ENCODE measurements around the gene FYCO1.
"Not testable (repeated sequence)": the region's sequence is repeated elsewhere in the genome, so short reads cannot be mapped to it uniquely, and the experiment has no call there.

The FYCO1 gene

GRCh38 chr3:45995236-45996192 lies at the start of gene FYCO1:
Gene FYCO1 (minus strand): TSS chr3:45995824. CDS start chr3:45984910, 10,914 bp downstream.
- peak; percentile 77 to 86 (median 80) for DNase-seq (ENCODE audit: low read depth in 2 of 3, low spot score in 1 of 3)

- no peak for DNase-seq (ENCODE audit: low read depth in 2 of 3, low spot score in 1 of 3)
These were observed 43.3 kb upstream of the FYCO1 start for GRCh38 chr3:46038916-46039315.

GRCh38 chr3:46038071-46038470 lies 42.4 kb upstream of the FYCO1 start:
- not testable (repeated sequence) for DNase-seq (ENCODE audit: low read depth in 2 of 3, low spot score in 1 of 3)

- DNase-seq (ENCODE audit: low read depth in 2 of 3, low spot score in 1 of 3): no peak
These were observed 40.6 kb upstream of the FYCO1 start for GRCh38 chr3:46036191-46036590.

GRCh38 chr3:46031747-46032146 lies 36.1 kb upstream of the FYCO1 start:
- no peak for DNase-seq (ENCODE audit: low read depth in 2 of 3, low spot score in 1 of 3)

- DNase-seq (ENCODE audit: low read depth in 2 of 3, low spot score in 1 of 3): no peak
These were observed 35.6 kb upstream of the FYCO1 start for GRCh38 chr3:46031269-46031668.

GRCh38 chr3:46030626-46031025 lies 35.0 kb upstream of the FYCO1 start:
- no peak for DNase-seq (ENCODE audit: low read depth in 2 of 3, low spot score in 1 of 3)

- DNase-seq (ENCODE audit: low read depth in 2 of 3, low spot score in 1 of 3): no peak
These were observed 34.4 kb upstream of the FYCO1 start for GRCh38 chr3:46029953-46030543.

- no peak for DNase-seq (ENCODE audit: low read depth in 2 of 3, low spot score in 1 of 3)
These were observed 32.2 kb upstream of the FYCO1 start for GRCh38 chr3:46027736-46028397.

- no peak for DNase-seq (ENCODE audit: low read depth in 2 of 3, low spot score in 1 of 3)
These were observed 31.5 kb upstream of the FYCO1 start, which contains the start of gene XCR1 for GRCh38 chr3:46027021-46027705. Gene XCR1 (minus strand): TSS chr3:46027483. CDS start chr3:46021947, 5,536 bp downstream.

- DNase-seq (ENCODE audit: low read depth in 2 of 3, low spot score in 1 of 3): no peak
These were observed 29.5 kb upstream of the FYCO1 start for GRCh38 chr3:46025139-46025538.

- DNase-seq (ENCODE audit: low read depth in 2 of 3, low spot score in 1 of 3): no peak
These were observed 28.5 kb upstream of the FYCO1 start for GRCh38 chr3:46024131-46024530.

GRCh38 chr3:46022909-46023785 lies 27.5 kb upstream of the FYCO1 start:
- no peak for DNase-seq (ENCODE audit: low read depth in 2 of 3, low spot score in 1 of 3)

- no peak for DNase-seq (ENCODE audit: low read depth in 2 of 3, low spot score in 1 of 3)
These were observed 25.9 kb upstream of the FYCO1 start for GRCh38 chr3:46021516-46021915.

GRCh38 chr3:46020766-46021510 lies 25.3 kb upstream of the FYCO1 start:
- DNase-seq (ENCODE audit: low read depth in 2 of 3, low spot score in 1 of 3): no peak

- peak; percentile 41 to 47 (median 46) for DNase-seq (ENCODE audit: low read depth in 2 of 3, low spot score in 1 of 3)
These were observed 24.1 kb upstream of the FYCO1 start for GRCh38 chr3:46019707-46020106.

- DNase-seq (ENCODE audit: low read depth in 2 of 3, low spot score in 1 of 3): no peak
These were observed 22.1 kb upstream of the FYCO1 start for GRCh38 chr3:46017720-46018119.

GRCh38 chr3:46013316-46014094 lies 17.9 kb upstream of the FYCO1 start:
- DNase-seq (ENCODE audit: low read depth in 2 of 3, low spot score in 1 of 3): no peak

- DNase-seq (ENCODE audit: low read depth in 2 of 3, low spot score in 1 of 3): no peak
These were observed 16.6 kb upstream of the FYCO1 start for GRCh38 chr3:46012246-46012645.

All from stimulated activated CD4-positive, alpha-beta T cell treated with anti-CD3 and anti-CD28 coated beads, Interleukin-12 subunit alpha, Interleukin-12 subunit beta, amount 100 ng/mL, for 48 hours (primary cell).